GM18505 (cell line): ENCODE measurements around the gene MVB12B.

Experiments
- ATAC-seq: cut with Tn5 transposase; IDR thresholded peaks from one replicate; pipeline ENCODE4 v1.9.1; 2021; ENCODE audit not compliant: unreplicated experiment
- POLR2A ChIP-seq: IDR thresholded peaks from 4 replicates; pipeline ENCODE4 v1.6.1; 2011; ENCODE audit warnings: borderline replicate concordance; ENCODE audit not compliant: insufficient read depth, insufficient read length; ENCODE audit errors: extremely low read depth

Gene MVB12B

DNA sequence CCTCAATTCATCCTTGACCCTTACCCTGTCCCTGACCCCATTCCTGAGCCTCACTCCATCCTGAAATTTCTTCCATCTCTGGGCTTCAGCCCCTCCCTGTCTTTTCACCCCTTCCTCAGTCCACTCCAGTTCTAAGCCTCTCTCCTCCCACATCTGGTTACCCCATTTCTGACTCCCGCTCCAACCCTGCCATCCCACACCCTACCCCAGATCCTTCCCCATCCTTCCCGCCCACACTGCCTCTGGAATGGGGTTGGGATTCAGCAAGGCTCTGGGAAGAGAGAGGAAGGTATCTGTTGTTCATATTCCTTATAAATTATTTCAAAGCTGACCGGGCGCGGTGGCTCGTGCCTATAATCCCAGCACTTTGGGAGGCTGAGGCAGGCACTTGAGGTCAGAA lies 29.9 kb upstream of the MVB12B start:
- TF ChIP-seq POLR2A: no peak

GRCh38 chr9:126297661-126298060 lies 29.0 kb upstream of the MVB12B start:
- no peak for TF ChIP-seq POLR2A
- ATAC-seq: no peak

More for the DNA sequence above, 29.9 kb upstream of the MVB12B start:
- no peak for ATAC-seq

DNA sequence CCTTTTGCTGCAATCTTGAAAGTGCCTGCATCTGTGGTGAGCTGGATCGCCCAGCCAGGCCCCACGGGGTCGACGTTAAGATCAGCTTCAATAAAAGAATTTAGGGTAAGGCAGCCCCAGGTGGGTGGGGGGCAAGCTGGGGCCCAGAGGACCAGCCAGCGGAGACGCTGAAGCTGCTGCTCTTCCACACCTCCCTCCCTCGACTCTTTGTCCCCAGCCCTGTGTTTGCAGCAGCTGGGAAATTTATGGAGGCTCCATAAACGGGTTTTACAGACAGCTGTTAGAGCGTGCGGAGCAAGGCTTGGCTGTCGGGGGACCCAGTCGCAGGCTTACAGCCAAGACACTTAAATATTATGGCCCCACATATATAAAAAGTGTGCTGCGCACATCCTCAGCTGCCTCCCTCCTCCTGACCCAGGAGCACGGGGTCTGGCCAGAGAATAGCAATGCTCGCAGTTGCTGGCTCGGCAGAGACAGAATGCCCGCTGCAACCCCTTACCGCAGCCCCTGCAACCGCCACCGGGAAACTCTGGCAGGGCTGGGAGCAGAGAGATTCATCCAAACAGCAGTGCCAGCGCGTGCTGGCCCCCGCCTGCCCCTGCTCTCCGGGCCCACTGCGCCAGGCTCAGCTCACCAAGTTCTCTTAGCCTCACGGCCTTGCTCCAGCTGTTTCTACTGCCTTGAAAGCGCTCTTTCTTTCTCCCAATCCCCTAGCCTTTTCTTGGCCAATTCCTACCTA lies 28.4 kb upstream of the MVB12B start:
- no peak for ATAC-seq
- no peak for TF ChIP-seq POLR2A

GRCh38 chr9:126299706-126300276 lies 26.8 kb upstream of the MVB12B start:
- TF ChIP-seq POLR2A: no peak
- no peak for ATAC-seq

- ATAC-seq: no peak
- no peak for TF ChIP-seq POLR2A
Measured at GRCh38 chr9:126301196-126301595, 25.4 kb upstream of the MVB12B start.

DNA sequence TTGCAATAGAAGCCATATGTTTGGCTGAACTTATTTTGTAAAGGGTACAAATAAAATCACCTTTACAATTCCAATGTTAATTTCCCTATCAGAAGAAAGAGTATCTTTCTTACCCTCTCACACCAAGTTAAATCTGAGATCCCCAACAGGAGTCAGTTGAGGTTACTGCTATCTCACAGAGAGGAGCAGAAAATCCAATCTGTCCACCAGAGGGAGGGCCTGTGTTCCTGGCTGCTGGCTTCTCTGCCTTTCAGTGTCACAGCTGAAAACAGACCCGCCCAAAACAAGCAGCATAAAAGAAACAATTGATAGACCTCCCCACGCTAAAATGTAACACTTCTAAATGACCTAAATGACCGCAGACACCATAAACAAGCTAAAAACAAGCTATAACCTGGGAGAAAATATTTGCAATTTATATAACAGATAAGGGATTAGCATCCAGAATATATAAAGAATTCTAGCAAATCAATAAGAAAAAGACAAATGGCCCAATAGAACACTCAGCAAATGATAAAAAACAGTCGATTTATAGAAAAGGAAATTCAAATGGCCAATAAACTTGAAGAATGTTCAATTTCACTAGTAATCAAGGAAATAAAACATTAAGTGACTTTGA lies 24.5 kb upstream of the MVB12B start:
- no peak for ATAC-seq
- no peak for TF ChIP-seq POLR2A

GRCh38 chr9:126302730-126303129 lies 23.9 kb upstream of the MVB12B start:
- TF ChIP-seq POLR2A: no peak
- ATAC-seq: no peak

DNA sequence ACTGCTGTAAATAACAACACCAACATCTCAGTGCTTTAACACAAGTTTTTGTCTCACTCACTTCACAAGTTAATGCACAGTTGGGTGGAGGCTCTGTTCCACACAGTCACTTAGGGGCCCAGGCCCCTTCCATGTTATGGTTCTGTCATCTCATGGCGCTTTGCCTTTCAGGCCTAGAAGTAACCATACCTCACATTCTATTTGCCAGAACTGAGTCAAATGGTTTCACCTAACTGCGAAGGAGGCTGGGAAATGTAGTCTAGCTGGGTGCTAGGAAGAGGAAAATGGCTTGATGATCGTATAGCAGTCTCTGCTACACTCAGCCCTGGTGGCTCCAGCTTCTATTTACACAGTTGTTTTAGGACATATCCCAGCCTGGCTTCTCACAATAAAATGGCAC lies 23.1 kb upstream of the MVB12B start:
- TF ChIP-seq POLR2A: no peak
- ATAC-seq: no peak

DNA sequence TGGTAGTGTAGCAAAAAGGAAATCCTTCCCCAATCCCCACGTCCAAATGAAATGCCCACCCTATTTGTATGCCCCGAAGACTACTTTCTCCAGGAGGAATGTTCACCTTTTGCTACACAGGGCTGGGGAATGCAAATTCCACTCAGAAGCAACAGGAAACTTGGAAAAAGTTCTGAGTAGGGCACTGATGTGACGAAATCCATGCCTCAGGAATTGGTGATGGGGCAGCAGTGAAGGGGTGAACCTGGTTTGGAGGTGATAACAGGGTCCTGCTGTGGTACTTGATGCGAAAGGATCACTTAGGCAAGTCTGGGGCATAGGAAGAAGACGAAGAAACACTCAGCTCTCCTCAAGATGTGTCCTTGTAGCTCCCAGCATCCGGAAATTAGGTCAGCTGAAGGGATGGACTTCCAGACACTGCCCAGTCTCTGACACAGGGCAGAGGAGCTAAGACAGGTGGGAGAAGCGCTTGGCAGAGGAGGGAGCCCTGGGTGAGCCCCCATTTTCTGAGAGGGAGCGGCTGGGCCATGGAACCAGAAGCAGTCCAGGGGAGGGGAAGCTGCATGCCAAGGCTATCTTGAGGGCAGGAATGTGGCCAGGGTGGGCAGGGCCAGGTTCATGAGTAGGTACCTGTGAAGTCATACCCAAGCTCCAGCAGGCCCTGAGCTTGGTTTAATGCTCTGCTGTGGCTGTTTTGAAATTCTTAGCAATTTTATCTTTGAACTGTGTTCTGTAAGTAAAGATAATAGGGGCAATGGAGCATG lies 22.2 kb upstream of the MVB12B start:
- ATAC-seq: no peak
- no peak for TF ChIP-seq POLR2A

DNA sequence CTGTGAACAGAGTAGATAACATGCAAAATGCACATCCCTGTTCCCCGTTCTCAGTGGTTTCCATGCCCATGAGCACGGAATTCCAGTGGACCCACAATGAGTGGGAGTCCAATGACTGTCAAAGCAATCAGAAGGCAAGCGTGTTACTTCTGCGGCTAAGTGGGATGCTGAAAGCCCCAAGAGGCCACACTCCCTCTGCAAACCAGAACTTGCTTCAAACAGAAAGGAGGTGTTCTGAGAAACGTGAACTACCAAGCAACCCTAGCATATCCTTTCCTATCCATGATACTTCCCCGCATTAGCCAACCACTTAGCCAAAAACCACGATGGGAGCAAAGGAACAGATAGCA lies 21.7 kb upstream of the MVB12B start:
- TF ChIP-seq POLR2A: no peak
- no peak for ATAC-seq

DNA sequence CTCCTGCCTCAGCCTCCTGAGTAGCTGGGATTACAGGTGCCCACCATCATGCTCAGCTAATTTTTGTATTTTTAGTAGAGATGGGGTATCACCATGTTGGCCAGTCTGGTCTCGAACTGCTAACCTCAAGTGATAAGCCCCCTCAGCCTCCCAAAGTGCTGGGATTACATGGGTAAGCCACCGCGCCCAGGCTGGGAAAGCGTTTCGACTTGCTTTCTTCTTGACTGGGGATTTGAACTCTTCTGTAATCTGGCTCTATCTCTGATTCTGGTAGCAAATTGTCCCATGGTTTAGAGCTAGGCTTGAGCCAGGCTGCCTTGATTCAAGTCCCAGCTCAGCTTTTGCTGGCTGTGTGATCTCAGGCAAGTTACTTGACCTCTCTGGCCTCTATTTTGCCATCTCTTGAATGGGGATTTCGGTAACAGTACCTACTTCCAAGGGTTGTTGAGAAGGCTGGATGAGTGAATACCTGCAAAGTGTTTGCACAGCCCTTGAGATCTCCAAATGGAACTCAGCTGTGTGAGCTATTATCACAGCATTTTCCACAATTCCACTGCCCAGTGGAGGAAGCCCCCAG lies 20.5 kb upstream of the MVB12B start:
- TF ChIP-seq POLR2A: no peak
- ATAC-seq: no peak

GRCh38 chr9:126307322-126308061 lies 19.1 kb upstream of the MVB12B start:
- TF ChIP-seq POLR2A: no peak
- no peak for ATAC-seq
